Keratinocyte (primary cell): ENCODE results near the gene YWHAQ.

Source experiments
- CTCF ChIP-seq, 3 experiments: IDR thresholded peaks in 1 of 3; conservative IDR thresholded peaks in 1 of 3; optimal IDR thresholded peaks in 1 of 3; 2 replicates in 2 of 3; 3 replicates in 1 of 3; pipeline versions ENCODE3 to v1.5.1; 2011; ENCODE audit warnings: low read length in 3 of 3, mild to moderate bottlenecking in 3 of 3, moderate library complexity in 2 of 3, control low read depth in 1 of 3, inconsistent platforms in 1 of 3; ENCODE audit not compliant: insufficient read depth in 2 of 3; ENCODE audit errors: extremely low read depth in 1 of 3
- EZH2 ChIP-seq: IDR thresholded peaks from one replicate; pipeline ENCODE4 v1.6.1; 2012; ENCODE audit warnings: inconsistent platforms, mild to moderate bottlenecking, low read length, moderate library complexity

- TF ChIP-seq CTCF (optimal IDR thresholded peaks at IDR 0.05 in 1 of 3, IDR thresholded peaks at IDR 0.05 in 1 of 3, conservative IDR thresholded peaks at IDR 0.05 in 1 of 3; ENCODE audit: extremely low read depth in 1 of 3, insufficient read depth in 2 of 3, low read length in 3 of 3) = no peak
- no peak for TF ChIP-seq EZH2
These were observed 13.0 kb downstream of the YWHAQ start for GRCh38 chr2:9617749-9618148.
